AG04450 (cell line): ENCODE measurements around the gene DMD. TPM values are rescaled to one million over a fixed set of nuclear protein-coding genes. Genes with fewer than 3 reads are reported as not detected.

Experiments
- CTCF ChIA-PET: fragments of 300-600, 350-600 bp; formaldehyde crosslinking; extraction: SDS; loops from one replicate; lab custom pipeline; 2022; ENCODE audit warnings: antibody characterized with exemption, inconsistent platforms; lab: Charles Lee
- POLR2A ChIA-PET: fragments of 350-600 bp; formaldehyde crosslinking; extraction: SDS; loops from one replicate; lab custom pipeline; 2021; ENCODE audit warnings: antibody characterized with exemption, inconsistent platforms; lab: Yijun Ruan, JAX
- DNase-seq: peaks from one replicate; pipeline ENCODE4 v3.0.0-alpha.2; 2011; ENCODE audit warnings: low read depth, low spot score
- H3K27ac ChIP-seq: one replicate; pipeline ENCODE4 v1.5.1; 2012; ENCODE audit warnings: low read depth, low read length, control low read depth
- H3K27me3 ChIP-seq: one replicate; pipeline ENCODE4 v1.6.0; 2012; ENCODE audit warnings: low read length; ENCODE audit not compliant: control insufficient read depth, insufficient read depth
- H3K4me3 ChIP-seq: 2 replicates; pipeline ENCODE4 v1.5.1; 2011; ENCODE audit warnings: mild to moderate bottlenecking, low read depth, low read length, control low read depth
- H3K9me3 ChIP-seq: 2 replicates; pipeline ENCODE4 v1.5.1; 2012; ENCODE audit warnings: low read length; ENCODE audit not compliant: control insufficient read depth, insufficient read depth
- CTCF ChIP-seq: IDR thresholded peaks from 2 replicates; pipeline ENCODE4 v1.5.1; 2011; ENCODE audit warnings: low read depth, low read length, control low read depth, inconsistent platforms
- polyA plus RNA-seq: library from polyadenylated mRNA; depleted of rRNA; stranded (reverse); fragments of >200 nt; gene quantifications from 2 replicates; pipeline ENCODE4 v1.2.3, GENCODE V29; 2011

Gene DMD
- polyA plus RNA-seq, 1 experiment = 7.6 TPM

GRCh38 chrX:32447640-32448039, 763.7 kb downstream of the DMD start:
- H3K9me3 ChIP-seq = no peaks in the 10 kb centered on the region
- H3K27me3 ChIP-seq = no peaks in the 10 kb centered on the region
- no peak overlapping the region for H3K27ac ChIP-seq
- ChIA-PET POLR2A (no interaction called here), CTCF (no interaction called here)
- no peak overlapping the region for H3K4me3 ChIP-seq
- DNase-seq = no peak
- no peak for TF ChIP-seq CTCF

DNA sequence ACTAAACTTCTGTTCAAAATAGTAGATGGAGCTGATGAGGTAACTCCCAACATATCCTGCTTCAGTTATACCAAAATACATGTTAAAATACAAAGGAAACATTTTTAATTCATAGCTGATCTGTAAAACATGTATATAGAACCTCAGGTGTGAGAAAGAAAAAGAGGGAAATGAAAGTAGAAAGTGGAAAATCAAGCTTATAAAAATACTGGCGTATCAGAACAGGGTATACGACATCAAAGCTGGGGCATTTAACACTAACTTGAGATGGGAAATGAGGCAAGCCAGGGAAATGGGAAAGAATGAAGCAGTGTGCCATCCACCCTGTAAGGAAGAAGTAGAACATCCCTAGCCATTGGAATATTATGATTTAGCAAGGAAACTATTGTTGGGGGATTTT, 767.5 kb downstream of the DMD start:
- H3K4me3 ChIP-seq = no peak overlapping the region
- no peak overlapping the region for H3K27ac ChIP-seq
- no peak for TF ChIP-seq CTCF
- no peaks in the 10 kb centered on the region for H3K9me3 ChIP-seq
- no peaks in the 10 kb centered on the region for H3K27me3 ChIP-seq
- ChIA-PET POLR2A (no interaction called here), CTCF (no interaction called here)
- no peak for DNase-seq

GRCh38 chrX:32421266-32421665, 790.1 kb downstream of the DMD start:
- POLR2A ChIA-PET = no interaction called here
- CTCF ChIA-PET = interaction anchor here (1.7 kb wide), 1 partner anchor 13 kb away, joined by 5 read pairs; no protein-coding TSS in a partner anchor
- no peaks in the 10 kb centered on the region for H3K9me3 ChIP-seq
- H3K4me3 ChIP-seq = no peak overlapping the region
- no peaks in the 10 kb centered on the region for H3K27me3 ChIP-seq
- no peak overlapping the region for H3K27ac ChIP-seq
- DNase-seq = no peak
- TF ChIP-seq CTCF = no peak

GRCh38 chrX:32408389-32408788, 803.0 kb downstream of the DMD start:
- CTCF ChIA-PET = interaction anchor here (0.6 to 1.4 kb wide), 5 partner anchors 9 to 1893 kb away, joined by 3 to 5 read pairs (median 4); no protein-coding TSS in a partner anchor

More at GRCh38 chrX:32408389-32408788, 803.0 kb downstream of the DMD start:
- no peak for DNase-seq
- peak; percentile 9; the same call in 1 of the 2 replicates for TF ChIP-seq CTCF
- POLR2A ChIA-PET = no interaction called here
- Histone ChIP-seq H3K4me3 (no peak overlapping the region), H3K27me3 (no peaks in the 10 kb centered on the region), H3K27ac (no peak overlapping the region), H3K9me3 (no peaks in the 10 kb centered on the region)
